Spleen (tissue), 7 donors: ENCODE data around the gene PKIB.

Source experiments
- POLR2A ChIP-seq, 3 donors: fragments of 450-650 bp; IDR thresholded peaks; one replicate each; pipeline ENCODE4 v1.5.1; 2017; ENCODE audit warnings: antibody characterized with exemption in 3 of 3, mild to moderate bottlenecking in 1 of 3
- POLR2AphosphoS5 ChIP-seq, 3 donors: sonication (generic); formaldehyde crosslinking; IDR thresholded peaks; one replicate each; pipeline ENCODE4 v1.5.1; 2017; ENCODE audit warnings: antibody characterized with exemption in 3 of 3
- TF ChIP-seq, protein P1 (sequence below), 11 experiments: fragments of 200-600 bp in 7 of 11; fragments of 450-650 bp in 4 of 11; sonication (generic) in 4 of 11; IDR thresholded peaks in 8 of 11; conservative IDR thresholded peaks in 3 of 11; 1 replicate in 7 of 11; 2 replicates in 4 of 11; pipeline versions ENCODE4 v1.4.0 to v1.8.0; 2016 to 2021; ENCODE audit warnings: antibody characterized with exemption in 11 of 11, inconsistent platforms in 4 of 11, mild to moderate bottlenecking in 1 of 11
- donor health status: DM: no; HTN: no; CAD: no; lungs with moderate emphysema.
- donor health status: DM: no; HTN: no; CAD: no.
- donor health status: DM: no; HTN: no; CAD: no.

DNA sequence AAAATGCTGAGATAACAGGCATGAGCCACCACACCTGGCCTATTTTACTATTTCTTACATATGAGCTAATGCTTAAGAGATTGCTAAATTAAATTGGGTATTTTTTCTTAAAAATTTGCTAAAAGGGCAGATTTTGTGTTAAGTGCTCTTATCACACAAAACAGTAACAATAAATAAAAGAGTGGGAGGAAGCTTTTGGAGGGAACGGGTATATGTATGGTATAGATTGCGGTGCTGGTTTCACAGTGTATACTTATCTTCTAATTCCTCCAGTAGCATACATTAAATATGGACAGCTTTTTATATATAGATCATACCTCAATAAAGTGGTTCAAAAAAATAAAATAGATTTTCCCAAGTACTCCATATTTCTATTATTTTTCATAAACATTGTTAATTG is 129.9 kb downstream of the PKIB start:
- TF ChIP-seq POLR2A (IDR thresholded peaks at IDR 0.05) (no peak), POLR2AphosphoS5 (IDR thresholded peaks at IDR 0.05) (no peak)
- TF ChIP-seq, protein P1, sequence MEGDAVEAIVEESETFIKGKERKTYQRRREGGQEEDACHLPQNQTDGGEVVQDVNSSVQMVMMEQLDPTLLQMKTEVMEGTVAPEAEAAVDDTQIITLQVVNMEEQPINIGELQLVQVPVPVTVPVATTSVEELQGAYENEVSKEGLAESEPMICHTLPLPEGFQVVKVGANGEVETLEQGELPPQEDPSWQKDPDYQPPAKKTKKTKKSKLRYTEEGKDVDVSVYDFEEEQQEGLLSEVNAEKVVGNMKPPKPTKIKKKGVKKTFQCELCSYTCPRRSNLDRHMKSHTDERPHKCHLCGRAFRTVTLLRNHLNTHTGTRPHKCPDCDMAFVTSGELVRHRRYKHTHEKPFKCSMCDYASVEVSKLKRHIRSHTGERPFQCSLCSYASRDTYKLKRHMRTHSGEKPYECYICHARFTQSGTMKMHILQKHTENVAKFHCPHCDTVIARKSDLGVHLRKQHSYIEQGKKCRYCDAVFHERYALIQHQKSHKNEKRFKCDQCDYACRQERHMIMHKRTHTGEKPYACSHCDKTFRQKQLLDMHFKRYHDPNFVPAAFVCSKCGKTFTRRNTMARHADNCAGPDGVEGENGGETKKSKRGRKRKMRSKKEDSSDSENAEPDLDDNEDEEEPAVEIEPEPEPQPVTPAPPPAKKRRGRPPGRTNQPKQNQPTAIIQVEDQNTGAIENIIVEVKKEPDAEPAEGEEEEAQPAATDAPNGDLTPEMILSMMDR (IDR thresholded peaks at IDR 0.05 in 8 of 11, conservative IDR thresholded peaks at IDR 0.05 in 3 of 11), result no peak
